ENCODE results near the gene RIMBP2.

DNA sequence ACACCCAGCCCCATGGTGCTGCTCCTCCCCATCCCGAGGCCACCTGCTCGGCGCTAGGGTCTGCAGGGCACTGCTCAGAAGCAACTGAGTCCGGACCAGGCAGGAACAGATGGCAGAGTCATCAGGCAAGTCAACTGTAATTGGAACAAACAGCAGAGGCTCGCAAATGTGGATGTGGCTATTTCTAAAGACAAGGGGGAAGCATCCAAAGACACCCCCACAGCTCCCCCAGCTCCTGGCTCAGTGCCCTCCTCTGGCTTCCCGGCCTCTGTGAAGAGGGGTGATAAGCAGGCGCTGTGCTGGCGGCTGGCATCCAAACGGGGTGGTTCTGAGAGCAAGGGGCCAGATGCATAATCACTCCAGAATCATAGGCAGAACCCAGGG lies 252.8 kb downstream of the RIMBP2 start:
- TF ChIP-seq, protein P1, sequence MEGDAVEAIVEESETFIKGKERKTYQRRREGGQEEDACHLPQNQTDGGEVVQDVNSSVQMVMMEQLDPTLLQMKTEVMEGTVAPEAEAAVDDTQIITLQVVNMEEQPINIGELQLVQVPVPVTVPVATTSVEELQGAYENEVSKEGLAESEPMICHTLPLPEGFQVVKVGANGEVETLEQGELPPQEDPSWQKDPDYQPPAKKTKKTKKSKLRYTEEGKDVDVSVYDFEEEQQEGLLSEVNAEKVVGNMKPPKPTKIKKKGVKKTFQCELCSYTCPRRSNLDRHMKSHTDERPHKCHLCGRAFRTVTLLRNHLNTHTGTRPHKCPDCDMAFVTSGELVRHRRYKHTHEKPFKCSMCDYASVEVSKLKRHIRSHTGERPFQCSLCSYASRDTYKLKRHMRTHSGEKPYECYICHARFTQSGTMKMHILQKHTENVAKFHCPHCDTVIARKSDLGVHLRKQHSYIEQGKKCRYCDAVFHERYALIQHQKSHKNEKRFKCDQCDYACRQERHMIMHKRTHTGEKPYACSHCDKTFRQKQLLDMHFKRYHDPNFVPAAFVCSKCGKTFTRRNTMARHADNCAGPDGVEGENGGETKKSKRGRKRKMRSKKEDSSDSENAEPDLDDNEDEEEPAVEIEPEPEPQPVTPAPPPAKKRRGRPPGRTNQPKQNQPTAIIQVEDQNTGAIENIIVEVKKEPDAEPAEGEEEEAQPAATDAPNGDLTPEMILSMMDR (IDR thresholded peaks at IDR 0.05; ENCODE audit: low read depth, low read length), result no peak
- TF ChIP-seq POLR2A (IDR thresholded peaks at IDR 0.05; ENCODE audit: extremely low read depth, insufficient read length), result no peak
- TF ChIP-seq, protein P2, sequence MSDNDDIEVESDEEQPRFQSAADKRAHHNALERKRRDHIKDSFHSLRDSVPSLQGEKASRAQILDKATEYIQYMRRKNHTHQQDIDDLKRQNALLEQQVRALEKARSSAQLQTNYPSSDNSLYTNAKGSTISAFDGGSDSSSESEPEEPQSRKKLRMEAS (IDR thresholded peaks at IDR 0.05; ENCODE audit: low read depth, low read length), result no peak
